Activated T-cell treated with anti-CD3 and anti-CD28 coated beads for 4 hours (primary cell): ENCODE data around the gene INPP5D.
"Not testable (repeated sequence)": the region's sequence is repeated elsewhere in the genome, so short reads cannot be mapped to it uniquely, and the experiment has no call there.

Source experiments
- DNase-seq: peaks from one replicate; pipeline ENCODE4 v3.0.0-alpha.2; 2020

Gene INPP5D

DNA sequence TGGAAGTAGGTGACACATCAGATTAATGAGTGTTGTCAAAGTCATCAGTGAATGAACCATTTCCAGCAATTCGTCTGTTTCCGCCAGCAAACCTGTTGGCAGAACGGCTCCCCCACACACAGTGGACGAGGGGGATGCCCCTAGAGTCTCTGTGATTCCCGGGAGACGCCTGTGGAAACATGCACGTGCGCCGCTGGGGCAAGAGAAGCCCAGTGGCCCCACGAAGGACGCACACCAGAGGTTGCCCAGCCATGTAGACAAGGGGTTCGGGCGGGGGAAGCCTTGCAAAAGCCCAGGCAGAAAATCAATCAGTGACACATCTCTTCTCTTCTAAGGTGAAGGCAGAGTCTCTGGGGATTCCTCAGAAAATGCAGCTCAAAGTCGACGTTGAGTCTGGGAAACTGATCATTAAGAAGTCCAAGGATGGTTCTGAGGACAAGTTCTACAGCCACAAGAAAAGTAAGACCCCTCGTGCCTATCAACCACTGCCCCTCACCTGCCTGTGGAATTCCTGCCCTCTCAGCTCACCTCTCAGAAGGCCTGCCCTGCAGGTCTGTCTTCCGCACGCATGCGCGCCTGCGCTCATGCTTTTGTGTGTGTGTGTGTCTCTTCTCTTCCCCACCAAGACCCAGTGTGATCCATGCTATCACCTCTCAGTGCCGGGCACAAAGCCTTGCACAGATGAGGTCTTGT lies 87.1 kb downstream of the INPP5D start:
- DNase-seq = no peak

DNA sequence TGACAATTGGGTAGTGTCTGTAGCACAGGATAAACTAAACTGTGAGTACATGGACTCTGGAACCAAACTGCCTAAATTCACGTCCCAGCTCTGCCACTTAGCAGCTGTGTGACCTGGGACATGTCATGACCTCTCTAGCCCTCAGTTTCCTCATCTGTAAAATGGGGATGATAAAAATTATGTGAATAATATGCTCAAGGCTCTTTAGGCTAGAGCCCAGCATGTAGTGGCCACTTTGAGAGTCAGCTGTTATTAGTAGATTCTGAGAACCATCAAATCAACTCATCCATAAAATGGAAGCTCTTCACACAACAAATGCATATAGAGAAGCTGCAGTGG lies 87.7 kb downstream of the INPP5D start:
- DNase-seq = no peak

DNA sequence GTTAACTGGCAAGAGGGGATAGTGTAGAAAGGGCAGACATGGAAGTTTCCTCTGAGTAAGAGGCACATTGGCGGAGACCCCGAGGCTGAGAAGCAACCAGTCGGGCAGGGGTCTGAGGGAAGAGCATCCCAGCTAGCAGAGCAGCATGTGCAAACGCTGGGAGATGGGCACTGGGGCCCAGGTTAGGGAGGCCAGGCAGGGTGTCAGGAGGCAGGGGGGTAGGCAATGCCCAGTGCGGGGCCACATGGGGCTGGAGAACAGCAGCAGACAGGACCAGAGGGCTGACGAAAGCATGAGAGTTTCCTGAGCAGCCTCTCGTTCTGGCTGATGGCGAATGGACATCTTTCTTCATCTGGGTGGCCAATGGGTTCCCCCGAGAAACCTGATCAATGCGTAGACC lies 88.2 kb downstream of the INPP5D start:
- DNase-seq = no peak

DNA sequence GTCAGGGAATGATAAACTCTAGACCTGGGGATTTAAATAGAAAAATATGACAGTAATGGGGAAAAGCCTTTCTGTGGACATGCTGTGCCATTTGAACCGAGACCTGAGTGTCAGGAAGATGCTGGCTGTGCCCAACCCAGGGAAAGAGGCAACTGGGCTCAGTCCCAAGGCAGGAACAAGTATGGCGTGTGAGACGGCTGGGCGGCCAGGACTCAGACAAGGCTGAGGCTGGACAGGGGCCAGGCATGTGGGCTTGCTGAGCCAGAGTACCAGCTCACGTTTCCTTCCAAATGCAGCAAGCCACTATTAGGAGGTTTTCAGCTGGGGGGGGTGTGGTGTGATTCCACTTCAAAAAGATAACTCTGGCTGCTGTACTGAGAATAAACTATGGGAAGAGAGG lies 92.4 kb downstream of the INPP5D start:
- no peak for DNase-seq

DNA sequence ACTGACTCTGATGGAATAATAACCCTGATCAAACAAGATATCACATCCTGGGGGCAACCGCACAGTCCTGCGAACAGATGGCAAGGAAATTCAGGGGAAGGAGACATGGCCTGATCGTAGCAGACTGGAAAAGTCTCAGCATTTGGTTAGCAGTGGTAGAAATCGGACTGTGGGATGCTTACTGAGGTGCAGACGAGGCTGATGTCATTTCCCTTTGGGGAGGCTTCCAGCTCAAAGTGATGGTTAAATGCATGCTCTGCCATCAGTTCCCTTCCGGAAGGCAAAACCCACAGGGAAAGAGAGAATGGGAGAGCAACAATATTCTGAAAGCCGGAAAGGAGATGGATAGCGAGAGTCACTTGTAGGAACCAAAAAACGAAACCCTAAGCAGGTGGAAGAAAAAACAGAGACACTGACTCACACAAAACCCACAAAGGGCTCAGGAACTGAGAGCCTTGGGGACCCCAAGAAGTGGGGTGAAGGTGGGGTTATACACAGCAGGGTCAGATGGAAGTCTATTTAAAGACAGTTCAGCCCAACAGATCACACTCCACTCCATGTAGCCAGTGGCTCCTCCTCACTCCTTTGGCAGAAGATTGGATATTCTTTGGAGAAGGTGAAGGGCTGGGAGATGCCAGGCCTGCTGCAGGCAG lies 93.1 kb downstream of the INPP5D start:
- DNase-seq = no peak

DNA sequence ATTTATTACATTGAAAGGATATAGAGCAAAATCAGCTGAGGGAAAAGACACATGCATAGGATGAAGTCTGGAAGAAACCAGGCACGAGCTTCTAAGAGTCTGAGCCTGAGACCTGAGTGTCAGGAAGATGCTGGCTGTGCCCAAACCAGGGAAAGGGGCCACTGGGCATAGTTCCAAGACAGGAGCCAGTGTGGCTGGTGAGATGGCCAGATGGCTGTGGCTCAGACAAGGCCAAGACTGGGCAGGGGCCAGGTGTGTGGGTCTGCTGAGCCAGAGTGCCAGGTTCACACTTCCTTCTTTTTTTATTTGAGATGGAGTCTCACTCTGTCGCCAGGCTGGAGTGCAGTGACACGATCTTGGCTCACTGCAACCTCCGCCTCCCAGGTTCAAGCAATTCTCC lies 95.9 kb downstream of the INPP5D start:
- no peak for DNase-seq

DNA sequence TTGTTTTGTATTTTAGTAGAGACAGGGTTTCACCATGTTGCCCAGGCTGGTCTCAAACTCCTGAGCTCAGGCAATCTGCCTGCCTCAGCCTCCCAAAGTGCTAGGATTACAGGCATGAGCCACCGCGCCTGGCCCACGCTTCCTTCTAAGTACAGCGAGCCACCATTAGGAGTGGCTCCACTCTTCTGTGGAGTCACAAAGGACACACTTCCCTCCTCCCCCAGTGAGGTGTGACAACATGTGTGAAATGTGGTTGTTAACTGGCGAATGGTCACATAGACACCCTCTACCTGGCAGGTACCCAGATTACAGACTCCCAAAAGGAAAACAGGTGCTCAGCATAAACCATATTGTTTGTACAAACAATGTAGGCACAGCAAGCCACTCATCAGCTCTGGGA lies 96.3 kb downstream of the INPP5D start:
- not testable (repeated sequence) for DNase-seq

DNA sequence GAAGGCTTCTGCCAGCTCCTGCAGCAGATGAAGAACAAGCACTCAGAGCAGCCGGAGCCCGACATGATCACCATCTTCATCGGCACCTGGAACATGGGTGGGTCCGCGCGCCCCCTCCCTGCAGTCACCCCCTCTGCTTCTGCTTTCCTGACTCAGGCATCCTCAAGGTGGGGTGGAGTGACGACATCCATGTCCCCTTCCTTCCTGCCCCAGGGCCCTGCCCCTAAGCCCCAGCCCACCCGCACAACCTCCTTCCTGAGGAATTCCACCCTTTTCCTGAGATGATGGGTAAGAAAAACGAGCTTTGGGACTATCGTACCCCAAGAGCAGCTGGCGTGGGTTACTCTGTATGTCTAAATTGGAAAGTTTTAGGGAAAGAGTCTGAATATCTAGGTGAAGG lies 101.6 kb downstream of the INPP5D start:
- no peak for DNase-seq

DNA sequence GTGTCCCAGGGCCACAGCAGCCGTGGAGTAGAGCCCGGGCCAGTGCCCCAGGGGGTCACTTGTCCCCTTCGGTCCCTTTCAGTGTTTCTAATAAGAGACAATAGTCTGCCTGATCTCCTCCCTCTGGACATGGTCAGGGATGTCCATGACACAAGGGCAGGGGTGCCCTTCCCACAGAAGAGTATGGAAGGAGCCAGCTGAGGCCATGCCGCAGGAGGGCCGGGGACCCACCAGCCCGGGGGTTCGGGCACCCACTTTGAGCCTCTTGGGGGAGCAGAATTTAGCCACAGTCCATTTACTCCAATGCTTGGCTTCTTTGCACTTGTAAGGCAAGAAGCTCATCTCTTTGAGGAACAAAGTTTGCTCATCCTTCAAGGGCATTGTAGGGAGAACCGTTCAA lies 102.6 kb downstream of the INPP5D start:
- no peak for DNase-seq

DNA sequence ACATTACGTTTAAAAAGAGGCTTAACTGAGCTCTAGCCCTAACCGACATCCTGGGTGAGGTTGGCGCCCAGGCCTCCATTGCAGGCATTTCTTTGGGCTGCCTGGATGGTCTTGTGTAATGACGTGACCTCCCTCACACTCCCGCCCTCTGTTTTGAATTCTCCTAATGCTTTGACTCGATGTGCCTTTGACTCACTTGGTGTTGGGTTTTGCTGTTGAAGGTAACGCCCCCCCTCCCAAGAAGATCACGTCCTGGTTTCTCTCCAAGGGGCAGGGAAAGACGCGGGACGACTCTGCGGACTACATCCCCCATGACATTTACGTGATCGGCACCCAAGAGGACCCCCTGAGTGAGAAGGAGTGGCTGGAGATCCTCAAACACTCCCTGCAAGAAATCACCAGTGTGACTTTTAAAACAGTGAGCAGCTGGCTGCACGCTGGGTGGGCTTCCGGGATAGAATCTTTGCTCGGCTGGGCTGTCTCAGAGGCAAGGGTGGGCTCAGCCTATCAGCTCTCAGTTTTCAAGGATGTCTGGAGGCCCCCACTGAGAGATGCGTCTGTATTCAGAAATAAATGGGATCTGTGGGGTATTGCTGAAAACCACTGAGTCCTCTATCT lies 103.5 kb downstream of the INPP5D start:
- no peak for DNase-seq

DNA sequence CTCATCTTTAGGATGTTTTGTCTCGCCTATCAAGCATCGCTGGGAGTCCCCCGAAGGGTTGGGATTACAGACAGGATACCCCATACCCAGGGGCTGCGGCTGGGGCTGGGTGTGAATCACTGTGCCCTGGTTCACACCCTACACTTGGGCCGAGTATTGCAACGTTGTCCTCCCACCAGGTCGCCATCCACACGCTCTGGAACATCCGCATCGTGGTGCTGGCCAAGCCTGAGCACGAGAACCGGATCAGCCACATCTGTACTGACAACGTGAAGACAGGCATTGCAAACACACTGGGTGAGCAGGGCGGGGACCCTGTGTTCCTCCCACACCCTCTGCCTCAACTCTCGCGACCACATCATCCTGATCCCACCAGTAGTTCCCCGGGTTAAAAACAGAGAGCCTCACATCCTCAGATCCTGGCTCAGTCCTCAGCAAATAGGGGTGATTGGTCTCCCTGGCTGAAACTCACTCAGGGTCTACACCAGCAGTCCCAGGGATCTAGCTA lies 104.0 kb downstream of the INPP5D start:
- no peak for DNase-seq

DNA sequence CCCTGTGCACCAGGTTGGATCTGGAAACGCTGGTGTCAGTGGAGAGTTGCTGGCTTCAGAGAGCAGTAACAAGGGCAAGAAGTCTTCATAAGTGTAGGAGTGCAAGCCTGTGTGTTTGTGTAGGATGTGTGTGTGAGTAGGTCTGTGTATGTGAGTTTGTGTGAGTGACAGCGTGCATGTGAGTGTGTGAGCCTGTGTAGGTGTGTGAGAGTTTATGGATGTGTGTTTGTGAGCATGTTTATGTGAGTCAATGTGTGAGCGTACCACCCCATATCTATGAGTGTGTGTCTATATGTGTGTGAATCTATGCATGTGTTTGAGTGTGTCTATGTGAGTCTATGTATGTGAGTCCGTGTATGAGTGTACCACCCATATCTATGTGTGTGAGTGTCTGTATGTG lies 104.8 kb downstream of the INPP5D start:
- DNase-seq = no peak

DNA sequence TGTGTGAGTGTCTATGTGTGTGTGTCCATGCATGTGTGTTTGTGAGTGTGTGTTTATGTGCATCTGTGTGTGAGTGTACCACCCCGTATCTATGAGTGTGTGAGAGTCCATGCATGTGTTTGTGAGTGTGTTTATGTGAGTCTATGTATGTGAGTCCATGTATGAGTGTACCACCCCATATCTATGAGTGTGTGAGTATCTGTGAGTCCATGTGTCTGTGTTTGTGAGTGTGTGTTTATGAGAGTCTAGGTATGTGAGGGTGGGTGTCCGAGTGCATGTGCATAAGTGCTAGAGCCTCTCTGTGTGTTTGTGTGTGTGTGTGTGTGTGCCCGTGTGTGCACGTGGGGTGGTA lies 105.4 kb downstream of the INPP5D start:
- no peak for DNase-seq

DNA sequence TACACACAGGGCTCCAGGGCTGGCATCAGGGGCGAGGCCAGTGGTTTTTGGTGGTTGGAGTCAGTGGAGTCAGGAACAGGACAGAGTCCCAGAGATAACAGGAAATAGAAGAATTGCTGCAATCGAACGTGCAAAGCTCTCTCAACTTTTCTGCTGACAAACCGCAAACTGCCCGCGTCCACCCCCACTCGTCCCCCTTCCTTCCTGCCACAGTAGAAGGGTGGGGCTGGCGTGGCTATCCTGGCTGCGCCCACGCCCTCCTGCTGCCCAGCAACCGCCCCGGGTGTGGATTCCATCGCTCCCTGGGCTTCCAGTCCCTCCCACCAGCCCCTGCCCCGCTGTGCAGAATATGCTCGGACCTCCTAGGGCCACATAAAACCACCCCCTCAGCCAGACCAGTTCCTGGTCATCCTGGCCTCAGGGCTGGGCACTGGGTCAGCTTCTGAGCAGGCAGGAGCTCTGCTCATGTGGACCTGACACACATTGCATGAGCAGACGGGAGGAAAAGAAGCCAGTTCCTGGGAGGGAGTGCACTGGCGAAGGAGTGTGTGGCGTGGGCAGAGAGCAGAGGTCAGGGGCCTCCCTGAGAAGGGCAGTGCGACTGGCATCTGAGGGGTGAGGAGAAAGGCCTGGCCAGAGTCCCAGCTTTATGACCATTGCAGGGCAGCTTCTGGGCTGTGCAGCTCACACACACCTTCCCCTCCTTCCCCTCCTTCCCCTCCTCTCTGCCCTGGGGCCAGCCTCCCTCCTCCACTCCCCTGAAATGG lies 105.9 kb downstream of the INPP5D start:
- DNase-seq = no peak

DNA sequence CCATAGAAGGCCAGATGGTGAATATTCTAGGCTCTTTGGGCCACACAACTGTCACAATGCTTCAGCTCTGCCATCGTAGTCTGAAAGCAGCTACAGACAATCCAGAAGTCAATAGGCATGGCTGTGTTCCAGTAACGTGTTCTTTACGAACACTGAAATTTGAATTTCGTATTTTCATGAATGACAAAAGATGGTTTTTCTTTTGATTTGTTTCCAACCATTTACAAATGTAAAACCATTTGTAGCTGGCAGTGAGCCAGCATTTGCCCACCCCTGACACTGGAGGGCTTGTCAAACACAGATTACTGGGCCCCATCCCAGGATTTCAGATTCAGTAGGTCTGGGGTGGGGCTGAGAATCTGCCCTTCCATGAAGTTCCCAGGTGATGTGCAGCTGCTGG lies 108.3 kb downstream of the INPP5D start:
- DNase-seq = no peak

DNA sequence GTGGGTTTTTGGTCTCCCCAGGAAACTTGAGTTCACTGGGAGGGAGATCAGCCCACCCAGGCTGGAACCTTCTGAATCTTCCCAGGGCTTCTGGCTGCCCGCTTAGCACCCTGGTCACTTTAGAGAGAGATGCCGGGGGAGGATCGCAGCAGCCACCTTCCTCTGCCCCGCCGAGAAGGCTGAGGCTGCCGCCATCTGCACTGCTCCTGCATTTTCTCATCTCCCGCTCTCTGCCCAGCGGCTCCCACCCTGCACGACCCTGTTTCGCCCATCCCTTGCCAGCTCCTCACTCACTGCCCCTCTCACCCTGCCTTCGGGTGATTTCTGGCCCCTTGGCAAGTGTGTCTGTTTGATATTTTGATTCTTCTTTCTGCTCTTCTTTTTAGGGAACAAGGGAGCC lies 108.8 kb downstream of the INPP5D start:
- DNase-seq = no peak

DNA sequence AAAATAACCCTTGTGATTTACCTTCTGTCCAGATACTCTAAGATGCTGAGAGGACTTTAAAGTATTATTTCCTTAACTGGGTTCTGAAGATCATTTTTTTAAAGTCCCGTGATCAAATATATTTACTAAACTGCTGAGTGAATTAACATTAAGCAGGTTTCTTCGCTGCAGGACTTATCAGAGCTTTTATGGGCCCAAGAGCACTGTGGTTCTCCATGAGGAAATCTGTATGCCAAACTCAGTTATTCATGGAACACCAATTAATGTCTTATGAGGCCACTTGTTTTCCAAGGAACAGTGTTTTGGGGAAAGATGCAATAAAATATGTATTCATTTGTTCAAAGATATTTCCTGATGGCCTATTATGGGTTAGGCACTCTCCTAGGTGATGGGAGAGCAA lies 111.2 kb downstream of the INPP5D start:
- no peak for DNase-seq

DNA sequence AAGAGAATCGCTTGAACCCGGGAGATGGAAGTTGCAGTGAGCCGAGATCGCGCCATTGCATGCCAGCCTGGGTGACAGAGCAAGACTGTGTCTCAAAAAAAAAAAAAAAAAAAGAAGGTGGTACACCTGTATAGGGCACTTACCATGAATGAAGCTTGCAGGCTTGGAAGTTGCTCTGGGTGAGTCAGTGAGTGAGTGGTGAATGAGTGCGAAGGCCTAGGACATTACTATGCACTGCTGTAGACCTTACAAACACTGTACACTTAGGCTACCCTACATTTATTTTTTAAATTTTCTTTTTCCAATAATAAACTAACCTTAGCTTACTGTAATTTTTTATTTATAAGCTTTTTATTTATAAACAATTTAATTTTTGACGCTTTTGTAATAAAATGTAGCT lies 113.0 kb downstream of the INPP5D start:
- no peak for DNase-seq

DNA sequence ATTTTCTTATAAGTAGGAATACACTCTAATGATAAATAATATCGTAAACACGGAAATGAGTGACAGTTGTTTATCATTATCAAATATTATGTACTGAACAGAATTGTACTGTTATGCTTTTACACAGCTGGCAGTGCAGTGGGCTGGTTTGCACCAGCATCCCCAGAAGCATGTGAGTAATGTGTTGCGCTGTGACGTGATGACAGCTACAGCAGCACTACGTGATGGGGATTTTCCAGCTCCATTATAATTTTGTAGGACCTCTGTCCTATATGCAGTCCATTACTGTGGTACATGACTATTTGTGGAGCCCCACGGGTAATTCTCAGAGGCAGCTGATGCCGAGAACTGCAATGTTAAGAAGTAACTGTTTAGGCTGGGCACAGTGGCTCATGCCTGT lies 114.0 kb downstream of the INPP5D start:
- no peak for DNase-seq

DNA sequence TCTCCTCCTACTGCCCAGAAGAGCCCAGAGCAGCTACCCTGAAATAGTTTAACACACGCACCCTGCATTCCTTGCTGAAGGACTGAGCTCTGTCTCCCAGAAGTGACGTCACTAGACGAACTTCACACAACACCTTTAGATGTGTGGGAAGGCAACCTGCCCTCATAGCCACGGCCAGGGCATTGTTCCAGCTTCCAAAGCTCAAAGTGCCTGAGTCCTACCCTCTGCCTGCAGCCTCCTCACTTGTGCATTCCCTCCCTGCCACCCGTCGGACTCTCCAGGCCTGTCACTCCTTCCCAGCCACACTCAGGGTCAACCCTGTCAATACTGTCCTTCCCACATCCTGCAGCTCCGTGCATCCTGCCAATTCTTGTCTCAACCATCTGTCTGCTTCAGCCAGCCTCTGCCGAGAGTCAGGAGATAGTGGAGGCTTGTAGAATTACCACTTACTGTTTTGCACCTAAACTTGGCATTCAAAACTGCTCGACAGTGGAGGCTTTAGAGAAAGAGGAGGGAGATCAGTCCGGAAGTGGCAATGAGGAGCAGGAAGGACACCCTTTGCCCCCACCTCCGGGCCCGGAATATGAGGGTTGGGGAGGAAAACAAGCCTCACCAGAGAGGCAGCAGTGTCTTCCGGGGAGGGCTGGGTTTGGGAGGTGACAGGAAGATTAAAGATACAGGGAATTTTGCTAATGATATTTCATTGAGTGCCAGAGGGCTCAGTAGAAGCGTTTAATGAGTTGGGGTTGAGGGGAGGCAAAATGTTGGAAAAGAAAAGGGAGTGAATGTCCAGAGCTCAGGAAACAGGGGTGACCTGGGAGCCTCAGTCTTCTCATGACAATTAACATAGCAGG lies 119.1 kb downstream of the INPP5D start:
- DNase-seq = no peak

DNA sequence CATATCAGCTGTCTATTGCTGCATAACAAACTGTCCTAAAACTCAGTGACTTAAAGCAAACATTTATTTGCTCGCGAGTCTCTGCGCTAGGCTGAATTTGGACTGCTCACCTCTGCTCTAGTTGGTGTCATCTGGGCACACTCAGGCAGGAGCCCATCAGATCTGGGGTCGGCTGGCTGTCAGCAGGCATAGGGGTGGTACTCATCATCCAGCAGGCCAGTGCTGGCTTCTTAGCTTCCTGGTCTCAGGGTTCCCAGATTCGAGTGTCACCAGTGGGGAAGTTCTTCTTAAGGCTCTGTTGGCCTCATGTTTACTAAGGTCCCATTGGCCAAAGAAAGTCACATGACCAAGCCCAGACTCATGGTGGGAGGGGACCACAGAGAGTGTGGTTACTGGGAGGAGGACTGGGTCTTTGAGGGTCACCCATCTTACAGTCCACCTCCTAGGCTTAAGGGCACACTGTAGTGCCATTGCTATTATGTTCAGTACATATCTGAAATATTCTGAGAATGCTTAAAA lies 119.8 kb downstream of the INPP5D start:
- no peak for DNase-seq

DNA sequence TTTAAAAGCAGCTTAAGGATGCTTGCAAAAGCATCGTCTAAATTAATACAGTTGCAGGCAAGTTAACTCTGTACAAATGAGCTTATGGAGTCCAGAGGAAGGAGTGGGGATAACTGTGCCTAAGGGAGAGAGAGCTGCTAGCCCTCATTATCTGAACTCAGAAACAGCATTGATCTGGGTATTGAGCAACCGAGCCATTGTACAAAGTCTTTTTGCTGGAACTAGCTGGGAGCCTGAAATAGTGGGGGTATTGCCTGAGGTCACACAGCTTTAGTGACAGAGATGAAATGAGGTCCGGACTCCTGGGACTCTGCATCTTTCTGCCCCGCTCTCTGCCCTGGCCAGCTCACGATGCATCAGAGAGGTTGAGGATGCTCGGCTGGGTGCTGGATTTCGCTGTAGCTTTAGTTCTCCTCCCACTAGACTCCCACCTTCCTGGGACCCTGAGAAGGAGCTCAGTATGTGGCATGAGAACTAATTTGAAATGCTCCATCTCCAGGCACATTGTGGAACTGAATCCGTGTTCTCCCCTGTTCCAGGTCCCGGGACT lies 123.8 kb downstream of the INPP5D start:
- no peak for DNase-seq
